Neural cell (in vitro differentiated cells): ENCODE data around the gene ITPK1. TPM values are rescaled to one million over a fixed set of nuclear protein-coding genes. Genes with fewer than 3 reads are reported as not detected.

Experiments used
- H2AFZ ChIP-seq: fragments of 200-600, 300-800 bp; sonication (generic), shearing (Covaris generic); 2 replicates; pipeline ENCODE4 v1.6.0; 2014; ENCODE audit warnings: low read depth, mild to moderate bottlenecking, antibody characterized with exemption, low read length, moderate library complexity
- H3F3A ChIP-seq: fragments of 200-600 bp; shearing (Covaris generic); 2 replicates; pipeline ENCODE4 v1.6.1; 2016; ENCODE audit warnings: mild to moderate bottlenecking, moderate library complexity, mixed read lengths, antibody characterized with exemption, low read length; ENCODE audit not compliant: insufficient read depth, poor library complexity, severe bottlenecking
- H3K27ac ChIP-seq: fragments of 200-600, 300-800 bp; sonication (generic), shearing (Covaris generic); 2 replicates; pipeline ENCODE4 v1.5.1; 2014; ENCODE audit warnings: mild to moderate bottlenecking, low read length, moderate library complexity
- H3K27me3 ChIP-seq: fragments of 300-800, 200-600 bp; sonication (generic), shearing (Covaris generic); 2 replicates; pipeline ENCODE4 v1.6.0; 2014; ENCODE audit warnings: mild to moderate bottlenecking, low read depth, low read length, moderate library complexity; ENCODE audit not compliant: insufficient read depth
- H3K36me3 ChIP-seq: fragments of 300-800, 200-600 bp; sonication (generic), shearing (Covaris generic); 2 replicates; pipeline ENCODE4 v1.5.1; 2014; ENCODE audit warnings: mild to moderate bottlenecking, antibody characterized with exemption, low read length, moderate library complexity; ENCODE audit not compliant: insufficient read depth
- H3K4me2 ChIP-seq: fragments of 300-800, 200-600 bp; sonication (generic), shearing (Covaris generic); 2 replicates; pipeline ENCODE4 v1.6.0; 2014; ENCODE audit warnings: mild to moderate bottlenecking, low read length
- H3K4me3 ChIP-seq: fragments of 300-800, 200-600 bp; sonication (generic), shearing (Covaris generic); 2 replicates; pipeline ENCODE4 v1.5.1; 2014; ENCODE audit warnings: mild to moderate bottlenecking, low read length, moderate library complexity
- H3K79me2 ChIP-seq: fragments of 200-600 bp; shearing (Covaris generic); replicated peaks from 2 replicates; pipeline ENCODE4 v1.6.0; 2014; ENCODE audit warnings: mild to moderate bottlenecking, low read length, moderate library complexity; ENCODE audit not compliant: insufficient read depth
- H3K9ac ChIP-seq: fragments of 300-800, 200-600 bp; sonication (generic), shearing (Covaris generic); 2 replicates; pipeline ENCODE4 v1.6.1; 2016; ENCODE audit warnings: mild to moderate bottlenecking, low read length, mixed read lengths
- H3K9me2 ChIP-seq: fragments of 200-600 bp; shearing (Covaris generic); 2 replicates; pipeline ENCODE4 v1.6.1; 2016; ENCODE audit warnings: mild to moderate bottlenecking, low read length, mixed read lengths; ENCODE audit not compliant: insufficient read depth
- H3K9me3 ChIP-seq: fragments of 200-600, 300-800 bp; sonication (generic), shearing (Covaris generic); 2 replicates; pipeline ENCODE4 v1.6.1; 2016; ENCODE audit warnings: mild to moderate bottlenecking, mixed run types, low read length, moderate library complexity, mixed read lengths
- H4K20me1 ChIP-seq: fragments of 200-600 bp; shearing (Covaris generic); 2 replicates; pipeline ENCODE4 v1.6.1; 2016; ENCODE audit warnings: mild to moderate bottlenecking, mixed run types; ENCODE audit not compliant: insufficient read depth
- EP300 ChIP-seq: fragments of 450-650 bp; conservative IDR thresholded peaks from 2 replicates; pipeline ENCODE4 v1.6.1; 2014; ENCODE audit warnings: antibody characterized with exemption, mild to moderate bottlenecking, moderate library complexity; ENCODE audit not compliant: poor library complexity, severe bottlenecking
- EZH2 ChIP-seq: fragments of 200-600, 300-800 bp; shearing (Covaris generic), sonication (generic); IDR thresholded peaks from 2 replicates; pipeline ENCODE4 v1.6.1; 2014; ENCODE audit warnings: antibody characterized with exemption, low read length, borderline replicate concordance, mild to moderate bottlenecking; ENCODE audit not compliant: insufficient read depth, poor library complexity, severe bottlenecking
- MXI1 ChIP-seq: fragments of 450-650 bp; conservative IDR thresholded peaks from 2 replicates; pipeline ENCODE4 v1.6.1; 2014; ENCODE audit warnings: antibody characterized with exemption, mild to moderate bottlenecking; ENCODE audit not compliant: poor library complexity, severe bottlenecking
- POLR2AphosphoS5 ChIP-seq: IDR thresholded peaks from 2 replicates; pipeline ENCODE4 v1.6.1; 2012
- RAD21 ChIP-seq: fragments of 450-650 bp; conservative IDR thresholded peaks from 2 replicates; pipeline ENCODE4 v1.6.1; 2014; ENCODE audit warnings: antibody characterized with exemption, mild to moderate bottlenecking, moderate library complexity
- REST ChIP-seq: IDR thresholded peaks from 2 replicates; pipeline ENCODE4 v1.6.1; 2012; ENCODE audit warnings: borderline replicate concordance
- SMC3 ChIP-seq: fragments of 450-650 bp; conservative IDR thresholded peaks from 2 replicates; pipeline ENCODE4 v1.6.1; 2014; ENCODE audit warnings: antibody characterized with exemption, mild to moderate bottlenecking, moderate library complexity; ENCODE audit not compliant: poor library complexity
- TAF1 ChIP-seq: IDR thresholded peaks from 2 replicates; pipeline ENCODE4 v1.6.1; 2012; ENCODE audit warnings: low read depth
- polyA plus RNA-seq: library from polyadenylated mRNA; depleted of rRNA; stranded (reverse); fragments of >200 nt; gene quantifications from 2 replicates; pipeline ENCODE4 v1.2.3, GENCODE V29; 2014
- TF ChIP-seq, protein P1 (sequence below): fragments of 450-650 bp; IDR thresholded peaks from 2 replicates; pipeline ENCODE4 v1.5.1; 2014; ENCODE audit warnings: antibody characterized with exemption, mild to moderate bottlenecking, moderate library complexity; ENCODE audit not compliant: poor library complexity, severe bottlenecking

Gene ITPK1
- polyA plus RNA-seq, 1 donor from 2014 or later: 65.0 TPM

DNA sequence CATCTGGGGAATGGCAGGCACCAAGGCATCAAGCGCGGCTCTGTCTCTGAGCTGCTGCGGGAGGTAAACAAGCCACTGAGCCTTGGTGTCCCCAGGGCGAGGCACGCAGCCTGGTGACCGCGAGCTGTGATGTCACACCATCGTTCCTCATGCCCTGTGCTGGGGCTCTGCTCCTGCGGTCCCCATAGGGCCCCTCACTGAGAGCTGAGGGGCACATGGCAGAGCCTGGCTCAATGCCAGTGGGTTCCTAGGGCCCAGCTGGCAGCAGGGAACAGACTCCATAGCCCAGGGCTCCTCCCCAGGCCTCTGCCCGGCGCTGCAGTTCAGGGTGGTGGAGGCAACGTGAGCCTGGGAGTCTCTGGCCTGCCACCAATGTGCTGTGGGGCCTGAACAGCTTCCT is 170.2 kb downstream of the ITPK1 start:
- no peak overlapping the region for H2AFZ ChIP-seq
- no peaks in the 10 kb centered on the region for H3K36me3 ChIP-seq
- no peak overlapping the region for H3K4me3 ChIP-seq
- no peak overlapping the region for H3K27ac ChIP-seq
- H4K20me1 ChIP-seq: no peaks in the 10 kb centered on the region
- H3K79me2 ChIP-seq: no peaks in the 10 kb centered on the region
- TF ChIP-seq SMC3: no peak
- no peak for TF ChIP-seq RAD21
- no peak for TF ChIP-seq MXI1
- TF ChIP-seq EZH2: no peak
- TF ChIP-seq POLR2AphosphoS5: no peak
- TF ChIP-seq REST: no peak
- TF ChIP-seq, protein P1, sequence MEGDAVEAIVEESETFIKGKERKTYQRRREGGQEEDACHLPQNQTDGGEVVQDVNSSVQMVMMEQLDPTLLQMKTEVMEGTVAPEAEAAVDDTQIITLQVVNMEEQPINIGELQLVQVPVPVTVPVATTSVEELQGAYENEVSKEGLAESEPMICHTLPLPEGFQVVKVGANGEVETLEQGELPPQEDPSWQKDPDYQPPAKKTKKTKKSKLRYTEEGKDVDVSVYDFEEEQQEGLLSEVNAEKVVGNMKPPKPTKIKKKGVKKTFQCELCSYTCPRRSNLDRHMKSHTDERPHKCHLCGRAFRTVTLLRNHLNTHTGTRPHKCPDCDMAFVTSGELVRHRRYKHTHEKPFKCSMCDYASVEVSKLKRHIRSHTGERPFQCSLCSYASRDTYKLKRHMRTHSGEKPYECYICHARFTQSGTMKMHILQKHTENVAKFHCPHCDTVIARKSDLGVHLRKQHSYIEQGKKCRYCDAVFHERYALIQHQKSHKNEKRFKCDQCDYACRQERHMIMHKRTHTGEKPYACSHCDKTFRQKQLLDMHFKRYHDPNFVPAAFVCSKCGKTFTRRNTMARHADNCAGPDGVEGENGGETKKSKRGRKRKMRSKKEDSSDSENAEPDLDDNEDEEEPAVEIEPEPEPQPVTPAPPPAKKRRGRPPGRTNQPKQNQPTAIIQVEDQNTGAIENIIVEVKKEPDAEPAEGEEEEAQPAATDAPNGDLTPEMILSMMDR: no peak
- no peak for TF ChIP-seq EP300
- TF ChIP-seq TAF1: no peak
- H3K27me3 ChIP-seq: no peaks in the 10 kb centered on the region
- H3K9me2 ChIP-seq: no peaks in the 10 kb centered on the region
- H3K9ac ChIP-seq: no peak overlapping the region
- H3F3A ChIP-seq: no peaks in the 10 kb centered on the region
- H3K9me3 ChIP-seq: no peaks in the 10 kb centered on the region
- no peak overlapping the region for H3K4me2 ChIP-seq

DNA sequence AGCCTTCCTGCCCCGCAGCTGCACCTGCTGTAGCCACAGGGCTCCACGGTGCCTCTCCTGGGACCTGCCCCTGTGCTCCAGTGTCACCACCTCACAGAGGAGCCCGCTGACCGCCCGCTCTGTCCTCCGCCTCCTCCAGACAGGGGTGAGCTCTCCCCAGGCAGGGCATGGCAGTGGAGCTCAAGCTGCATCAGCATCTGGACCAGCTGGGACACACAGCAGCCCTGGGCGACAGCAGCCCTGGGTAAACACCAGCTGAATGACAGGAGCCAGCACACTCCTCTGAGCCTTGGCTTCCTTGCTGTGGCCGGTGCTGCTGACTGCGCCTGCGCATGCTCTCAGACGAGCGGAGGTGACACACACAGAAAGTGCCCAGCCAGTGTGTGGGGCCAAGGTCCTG is 170.7 kb downstream of the ITPK1 start:
- TF ChIP-seq TAF1 (no peak), REST (no peak), MXI1 (no peak), SMC3 (no peak), EZH2 (no peak)
- Histone ChIP-seq H3K4me2 (no peak overlapping the region), H3F3A (no peaks in the 10 kb centered on the region), H3K9ac (no peak overlapping the region), H3K9me3 (no peaks in the 10 kb centered on the region), H2AFZ (no peak overlapping the region), H3K27ac (no peak overlapping the region), H3K27me3 (no peaks in the 10 kb centered on the region), H3K9me2 (no peaks in the 10 kb centered on the region), H3K4me3 (no peak overlapping the region), H4K20me1 (no peaks in the 10 kb centered on the region), H3K36me3 (no peaks in the 10 kb centered on the region), H3K79me2 (no peaks in the 10 kb centered on the region)
